Measurements from ENCODE around the gene ADORA2A.

- no peak for TF ChIP-seq MAX (IDR thresholded peaks at IDR 0.05)
- TF ChIP-seq TCF12 (IDR thresholded peaks at IDR 0.05; ENCODE audit: low read depth), result no peak
- no peak for TF ChIP-seq USF1 (IDR thresholded peaks at IDR 0.05)
- TF ChIP-seq YY1 (IDR thresholded peaks at IDR 0.05; ENCODE audit: low read depth), result no peak
- no peak for TF ChIP-seq EGR1 (IDR thresholded peaks at IDR 0.05)
- no peak for TF ChIP-seq REST (IDR thresholded peaks at IDR 0.05; ENCODE audit: low read depth)
- no peak for TF ChIP-seq TAF1 (IDR thresholded peaks at IDR 0.05; ENCODE audit: low read depth)
- TF ChIP-seq ZBTB7A (IDR thresholded peaks at IDR 0.05; ENCODE audit: low read depth), result no peak
- TF ChIP-seq CEBPB (IDR thresholded peaks at IDR 0.05), result no peak
- TF ChIP-seq EP300 (IDR thresholded peaks at IDR 0.05; ENCODE audit: borderline replicate concordance), result no peak
- TF ChIP-seq TEAD4 (IDR thresholded peaks at IDR 0.05), result no peak
- TF ChIP-seq RAD21 (IDR thresholded peaks at IDR 0.05; ENCODE audit: low read depth), result no peak
Observed at GRCh38 chr22:24440270-24440717, 12.9 kb downstream of the ADORA2A start.
